Measurements from ENCODE around the gene KIRREL3.

Gene KIRREL3

DNA sequence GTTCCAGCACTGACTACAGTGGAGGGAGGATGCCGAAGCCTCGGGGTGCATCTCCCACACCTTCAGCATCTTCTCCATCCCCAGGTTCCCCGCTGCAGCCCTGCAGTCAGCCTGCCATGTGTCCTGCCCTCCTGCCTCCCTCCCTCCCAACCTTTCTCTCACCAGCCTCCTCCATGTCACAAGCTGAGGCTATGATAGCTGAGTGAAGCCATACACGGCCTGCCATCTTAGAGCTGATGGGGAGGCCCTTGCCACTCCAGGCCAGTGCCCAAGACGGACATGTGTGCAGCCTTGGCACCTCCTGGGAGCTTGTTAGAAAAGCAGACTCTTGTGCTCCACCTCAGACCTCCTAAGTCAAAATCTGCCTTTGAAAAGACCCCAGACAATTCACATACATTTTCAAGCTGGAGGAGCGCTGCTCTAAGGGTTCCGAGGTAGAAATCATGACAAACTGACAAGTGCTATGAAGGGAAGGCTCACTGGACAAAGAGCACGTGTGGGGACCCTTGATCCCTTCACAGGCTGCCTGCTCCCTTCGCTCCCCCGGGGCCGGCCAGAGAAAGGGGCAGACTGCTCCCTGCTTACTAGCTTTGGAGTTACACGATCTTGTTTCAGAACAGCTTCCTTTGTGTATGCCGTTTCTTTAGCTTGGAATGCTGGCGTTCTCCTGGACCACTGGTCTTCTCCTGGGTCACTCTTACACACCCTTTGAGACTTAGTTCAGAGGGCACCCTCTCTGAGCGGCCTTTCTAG, 521.2 kb downstream of the KIRREL3 start:
- no peak for DNase-seq

DNA sequence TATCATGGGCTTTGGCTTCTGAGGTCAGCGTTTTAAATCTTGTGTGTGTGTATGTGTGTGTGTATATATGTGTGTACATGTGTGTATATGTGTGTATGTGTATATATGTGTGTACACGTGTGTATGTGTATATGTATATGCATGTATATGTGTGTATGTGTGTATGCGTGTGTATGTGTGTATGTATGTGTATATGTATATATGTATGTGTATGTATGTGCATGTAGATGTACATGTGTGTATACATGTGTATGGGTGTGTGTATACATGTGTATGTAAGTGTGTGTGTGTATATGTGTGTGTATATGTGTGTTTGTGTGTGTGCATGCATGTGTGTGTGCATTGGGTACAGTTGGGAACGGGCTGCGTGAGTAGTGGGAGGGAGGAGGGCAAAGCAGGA, 522.1 kb downstream of the KIRREL3 start:
- no peak for DNase-seq

DNA sequence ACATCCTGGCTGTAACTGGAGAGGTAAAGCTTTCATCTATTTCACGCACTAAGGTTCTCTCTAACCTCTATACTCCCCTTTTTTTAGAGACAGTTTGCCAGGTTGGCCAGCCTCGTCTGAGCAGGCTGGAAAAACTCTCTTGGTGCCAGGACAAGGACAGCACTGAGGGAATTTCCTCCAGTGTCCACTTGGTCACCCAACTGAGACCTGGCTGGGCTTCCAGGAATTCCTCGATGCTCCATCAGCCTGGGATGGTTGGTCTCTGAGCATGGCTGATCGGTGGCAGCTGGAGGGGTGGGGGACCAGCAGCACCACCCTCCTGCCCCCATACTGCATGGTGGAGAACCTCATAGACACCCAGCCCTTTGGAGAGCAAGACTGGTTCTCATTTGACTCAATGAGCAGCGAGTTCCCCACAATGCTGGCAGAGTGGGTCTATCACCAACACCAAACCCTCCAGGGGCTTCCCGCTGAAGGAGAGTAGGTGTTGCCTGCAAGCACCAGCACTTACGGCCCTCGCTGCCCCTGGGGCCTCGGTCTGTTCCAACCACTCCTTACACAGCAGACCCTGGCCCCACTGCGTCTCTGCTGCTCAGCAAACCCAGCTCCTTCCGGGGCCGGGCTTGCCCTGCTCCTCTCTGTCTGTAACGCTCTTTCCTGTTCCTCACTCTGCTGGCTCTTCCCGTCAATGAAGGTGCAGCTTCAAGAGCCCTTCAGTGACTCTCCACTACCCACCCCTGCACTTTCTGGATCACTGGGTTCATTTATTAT, 522.9 kb downstream of the KIRREL3 start:
- peak; percentile 18 for DNase-seq

DNA sequence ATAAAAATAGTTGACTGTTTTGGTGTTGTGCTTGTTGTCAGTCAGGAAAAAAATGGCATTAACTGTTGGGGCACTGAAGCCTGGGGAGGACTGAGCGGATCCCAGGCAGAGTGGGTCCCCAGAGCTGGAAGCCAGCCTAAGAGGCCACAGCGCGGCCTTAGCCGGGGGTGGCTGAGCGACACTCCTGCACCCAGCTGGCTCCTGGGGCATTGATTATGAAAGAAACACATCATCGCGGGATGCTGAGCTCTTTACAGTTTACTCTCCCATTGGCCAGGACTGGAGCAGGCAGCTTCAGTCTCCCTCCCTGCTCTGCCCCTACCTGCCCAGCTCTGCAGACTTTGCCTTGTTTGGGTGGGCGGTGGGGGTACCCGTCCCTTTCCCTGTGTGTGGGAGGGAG, 523.6 kb downstream of the KIRREL3 start:
- no peak for DNase-seq

DNA sequence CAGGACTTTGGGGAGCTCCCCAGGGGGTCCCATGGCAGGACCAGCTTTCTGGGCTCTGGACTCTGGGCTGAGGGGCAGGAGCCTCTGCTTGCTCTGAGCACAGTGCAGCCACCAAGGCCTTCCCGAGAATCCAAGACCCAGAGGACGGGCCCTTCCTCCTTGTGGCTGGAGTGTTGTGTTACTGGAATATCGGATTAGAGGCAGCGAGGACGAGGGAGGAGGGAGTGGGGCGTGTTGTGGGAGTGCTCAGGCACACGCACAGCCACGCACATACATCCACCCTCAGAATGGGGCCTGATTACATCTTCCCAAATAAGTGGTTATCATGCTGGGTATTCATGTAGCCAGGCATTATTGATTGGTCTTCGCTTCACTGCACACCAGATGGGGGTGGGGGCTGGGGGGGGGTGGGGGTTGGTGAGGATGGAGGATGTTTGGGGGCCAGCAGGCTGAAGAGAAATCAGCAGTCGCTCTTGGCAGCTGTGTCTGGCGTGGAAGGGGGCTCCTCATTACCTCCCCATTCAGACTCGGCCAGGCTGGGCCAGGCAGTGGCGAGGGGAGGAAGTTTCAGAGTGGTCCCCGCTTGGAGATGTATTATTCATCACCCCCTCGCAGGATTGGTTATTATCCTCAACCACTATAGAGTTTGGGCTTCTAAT, 524.2 kb downstream of the KIRREL3 start:
- DNase-seq: no peak

DNA sequence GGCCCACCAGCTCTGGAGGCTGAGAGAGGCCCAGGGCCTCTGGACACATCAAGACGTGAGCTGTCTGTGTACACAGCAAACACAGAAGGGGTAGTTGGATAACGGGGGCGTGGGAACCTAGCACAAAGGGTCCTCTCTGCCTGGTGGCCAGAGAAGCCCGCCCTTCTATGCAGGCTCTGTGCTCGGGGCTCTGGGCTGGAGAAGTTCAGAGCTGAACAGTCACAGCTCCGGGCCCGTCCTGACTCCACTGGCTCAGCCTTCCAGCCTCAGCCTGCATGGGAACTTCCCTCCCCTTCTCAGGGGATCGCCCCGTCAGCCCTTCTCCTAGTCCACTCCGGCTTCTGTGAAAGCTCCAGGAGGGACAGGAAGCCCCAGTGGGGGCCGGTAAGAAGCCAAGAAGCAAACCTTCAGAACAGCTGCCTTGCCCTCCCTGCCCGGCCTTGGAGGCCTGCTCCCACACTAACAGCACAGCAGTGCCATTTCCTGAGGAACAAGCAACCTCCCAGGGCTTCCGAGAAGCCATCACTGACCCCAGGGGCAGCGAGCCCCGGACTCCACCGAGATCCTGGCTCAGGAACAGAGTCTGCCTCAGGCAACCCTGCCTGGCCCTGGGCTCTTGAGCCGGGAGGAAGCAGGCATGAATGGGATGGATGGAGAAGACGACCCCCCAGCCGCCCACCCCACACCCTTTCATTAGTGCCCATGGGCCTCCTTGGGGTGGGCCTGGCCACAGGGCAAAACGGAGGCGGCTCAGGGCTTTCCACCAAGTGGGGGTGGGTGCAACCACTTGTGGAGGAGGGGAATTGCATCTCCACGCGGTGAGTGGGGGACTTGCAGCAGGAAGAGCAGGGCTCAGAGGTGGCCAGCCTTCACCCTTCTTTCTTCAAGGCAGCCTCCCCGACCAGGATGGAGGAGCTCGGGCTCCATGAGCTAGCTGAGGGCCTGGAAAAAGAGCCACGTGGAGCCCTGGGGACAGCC, 525.3 kb downstream of the KIRREL3 start:
- no peak for DNase-seq

DNA sequence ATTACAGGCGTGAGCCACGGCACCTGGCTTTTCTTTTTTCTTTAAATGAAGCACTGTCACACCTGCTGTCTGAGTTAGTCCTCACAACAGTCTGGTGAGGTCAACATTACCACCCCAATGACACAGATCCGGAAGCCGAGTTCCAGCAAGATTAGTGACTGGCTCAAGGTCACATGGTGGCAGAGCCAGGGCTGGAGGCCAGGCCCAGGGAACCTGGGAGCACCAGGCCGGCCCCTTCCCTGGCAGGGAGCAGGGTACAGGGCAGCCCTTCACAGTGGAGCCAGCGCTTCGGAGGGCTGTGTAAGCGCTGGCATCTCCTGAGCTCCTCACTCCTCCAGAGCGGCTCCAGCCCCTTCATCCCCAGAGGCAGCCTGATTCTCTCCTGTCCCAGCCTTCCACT, 526.4 kb downstream of the KIRREL3 start:
- no peak for DNase-seq

DNA sequence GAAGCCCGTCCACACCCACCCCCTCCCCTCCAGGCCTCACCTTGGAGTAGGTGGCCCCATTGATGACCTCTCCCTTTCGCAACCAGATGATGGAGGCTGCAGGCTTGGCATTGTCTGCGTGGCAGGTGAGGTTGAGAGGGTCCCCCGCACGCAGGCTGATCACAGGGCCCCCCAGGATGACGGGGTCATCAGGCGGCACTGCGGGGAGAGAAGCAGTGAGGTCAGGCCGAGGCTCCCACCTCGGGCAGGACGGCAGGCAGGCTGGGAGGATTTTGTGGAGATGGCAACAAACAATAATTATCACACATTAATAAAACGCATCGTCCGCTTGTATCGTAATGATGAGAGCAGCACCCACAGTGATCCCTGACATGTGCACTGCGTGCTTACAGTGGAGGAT, 527.3 kb downstream of the KIRREL3 start:
- DNase-seq: no peak

DNA sequence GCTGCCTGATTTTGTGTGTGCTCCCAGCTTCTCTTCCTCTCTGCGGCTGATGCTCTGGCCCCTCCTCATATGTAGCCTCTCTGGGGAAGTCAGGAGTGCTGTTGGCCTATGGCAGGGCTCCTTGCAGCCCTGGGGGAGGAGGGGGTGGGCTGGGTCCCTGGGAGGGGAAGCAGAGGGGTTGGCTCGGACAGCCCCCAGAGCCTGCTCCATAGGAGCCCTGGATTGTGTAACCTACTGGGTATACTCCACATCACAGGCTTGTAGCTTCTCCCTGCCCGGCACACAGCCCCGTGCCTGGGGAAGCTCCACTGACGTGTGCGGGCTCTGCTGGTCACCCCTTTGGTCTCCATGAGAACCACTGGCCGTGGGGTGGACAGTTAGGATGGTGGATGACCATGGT, 531.3 kb downstream of the KIRREL3 start:
- no peak for DNase-seq

DNA sequence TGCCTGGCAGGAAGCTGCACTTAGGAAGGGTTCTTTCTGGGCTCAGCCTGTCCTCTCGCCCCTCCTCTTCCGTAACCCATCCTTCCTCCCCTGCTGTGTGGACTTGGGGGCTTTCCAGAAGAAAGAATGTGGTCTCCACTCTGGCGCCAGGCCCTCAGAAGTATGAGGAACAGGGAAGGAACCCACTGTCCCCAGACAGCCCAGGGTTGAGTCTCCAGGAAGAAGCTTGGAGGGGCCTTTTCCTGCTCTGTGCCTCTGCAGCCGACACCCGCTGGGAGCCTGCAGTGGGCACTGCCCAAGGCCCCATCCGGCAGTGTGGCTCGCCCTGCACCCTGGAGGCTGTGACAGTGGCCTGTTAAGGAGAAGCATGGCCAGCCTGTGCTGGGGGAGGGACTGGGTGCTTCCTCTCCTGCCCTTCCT, 532.5 kb downstream of the KIRREL3 start:
- peak; percentile 23 for DNase-seq

DNA sequence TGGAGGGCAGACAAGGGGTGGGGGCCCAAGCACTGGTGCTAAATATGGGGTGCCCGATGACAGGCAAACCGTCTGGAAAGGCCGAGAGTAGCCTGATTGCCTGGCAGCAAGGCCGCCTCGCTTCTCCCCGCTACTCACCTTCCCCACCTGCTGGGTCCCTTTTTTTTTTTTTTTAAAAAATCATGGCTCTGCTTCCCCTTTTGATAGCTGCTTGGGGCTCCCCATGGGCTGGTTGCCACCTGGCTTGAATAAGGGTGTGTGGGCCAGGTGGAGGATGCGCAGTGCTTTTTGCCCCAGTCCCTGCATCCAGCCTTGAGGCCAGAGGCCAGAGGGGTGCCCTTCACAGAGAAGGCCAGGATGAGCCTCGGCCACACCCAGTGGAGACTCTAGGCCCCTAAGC, 533.1 kb downstream of the KIRREL3 start:
- no peak for DNase-seq

DNA sequence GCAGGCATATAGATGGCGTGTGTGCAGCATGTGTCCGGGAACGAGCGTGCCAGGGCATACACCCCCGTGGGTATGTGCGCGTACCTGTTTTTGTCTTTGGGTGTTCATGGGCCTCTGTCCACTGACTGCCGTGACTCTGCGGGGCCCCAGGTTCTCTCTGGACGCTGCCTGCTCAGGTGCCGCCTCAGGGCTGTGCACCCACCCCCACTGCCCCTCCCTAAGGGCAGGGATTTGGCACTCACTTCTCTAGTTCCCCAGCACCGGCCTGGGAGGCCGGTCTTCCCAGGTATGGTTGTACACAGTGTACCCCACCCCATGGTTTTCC, 533.6 kb downstream of the KIRREL3 start:
- no peak for DNase-seq

DNA sequence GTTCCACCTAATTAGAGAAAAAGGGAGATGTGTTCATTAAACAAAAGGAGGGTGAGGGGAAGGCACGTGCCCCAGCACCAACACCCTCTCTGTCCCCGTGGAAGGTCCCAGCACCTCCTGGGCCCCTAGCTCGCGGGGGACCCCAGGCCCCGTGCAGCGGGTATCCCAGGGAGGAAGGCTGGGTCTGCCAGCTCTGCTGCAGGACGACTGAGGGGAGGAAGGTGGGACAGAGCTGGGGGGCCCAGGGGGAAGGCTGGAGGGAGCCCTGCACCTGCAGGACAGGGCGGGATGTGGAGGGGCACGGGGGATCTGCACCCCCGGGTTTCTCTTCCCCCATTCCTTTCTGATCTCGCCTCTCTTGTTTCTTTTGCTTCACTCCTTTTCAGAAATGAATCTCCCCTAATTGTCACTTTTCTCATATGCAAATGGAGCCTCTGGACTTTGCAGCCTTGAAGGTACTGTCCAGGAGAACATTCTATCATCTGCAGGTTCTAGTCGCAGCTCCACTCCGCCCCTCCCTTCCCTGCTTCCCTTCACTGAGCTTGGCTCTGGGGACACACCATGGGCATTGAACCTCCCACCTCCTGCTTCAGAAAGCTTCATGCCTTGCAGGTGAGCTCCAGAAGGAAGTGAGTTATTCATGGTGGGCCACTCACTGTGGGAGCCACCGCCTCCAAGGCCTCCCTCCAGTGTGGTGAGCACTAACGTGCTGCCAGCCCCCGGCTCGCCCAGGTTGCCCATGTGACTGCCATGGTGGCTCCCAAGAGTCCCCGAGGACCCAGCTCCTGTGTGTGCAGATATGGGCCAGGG, 534.1 kb downstream of the KIRREL3 start:
- no peak for DNase-seq

DNA sequence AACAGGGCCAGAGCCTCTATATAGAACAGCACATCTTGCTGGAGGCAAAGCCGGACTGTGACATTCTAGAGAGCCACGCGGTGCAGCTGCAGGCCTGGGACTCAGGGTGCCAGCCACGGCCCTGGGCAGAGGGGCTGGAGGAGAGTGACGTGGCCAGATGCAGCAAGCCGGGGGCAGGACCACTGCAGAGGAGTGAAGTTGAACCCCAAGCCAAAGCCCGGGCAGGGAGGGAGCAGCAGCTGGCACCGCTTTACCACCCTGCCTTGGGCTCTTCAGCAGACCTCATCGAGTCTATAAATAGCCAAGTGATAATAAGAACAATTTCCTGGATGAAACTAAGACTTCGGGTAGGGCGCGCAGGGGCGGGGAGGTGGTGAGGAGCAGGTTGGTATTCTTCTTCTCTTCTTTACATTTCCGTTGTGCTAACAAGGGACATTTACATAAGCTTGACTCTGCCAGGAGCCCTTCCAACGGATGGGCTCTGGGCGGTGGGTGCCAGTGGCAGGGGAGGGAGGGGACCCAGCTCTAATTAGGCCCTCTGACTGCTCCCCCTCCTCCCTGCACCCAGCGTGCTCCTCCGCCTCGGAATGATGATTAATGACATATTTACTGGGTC, 534.9 kb downstream of the KIRREL3 start:
- DNase-seq: peak; percentile 39

DNA sequence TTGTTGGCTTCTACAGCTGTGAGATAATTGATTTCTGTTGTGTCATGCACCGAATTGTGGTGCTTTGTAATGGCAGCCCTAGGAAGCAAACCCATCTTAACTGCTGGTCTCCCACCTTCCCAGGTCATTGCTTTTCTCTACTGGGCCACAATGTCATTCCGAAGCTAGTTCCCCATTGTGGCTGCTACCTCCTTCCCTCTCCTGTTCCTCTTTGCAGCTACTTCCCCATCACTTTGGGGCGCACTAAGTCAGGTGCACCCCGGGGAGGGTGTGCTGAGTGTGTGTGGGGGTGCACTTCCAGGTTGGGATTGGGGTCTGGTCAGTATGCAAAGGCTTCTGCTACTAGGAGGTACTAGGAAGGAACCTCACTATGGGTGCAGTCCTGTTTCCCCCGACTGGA, 535.8 kb downstream of the KIRREL3 start:
- no peak for DNase-seq

DNA sequence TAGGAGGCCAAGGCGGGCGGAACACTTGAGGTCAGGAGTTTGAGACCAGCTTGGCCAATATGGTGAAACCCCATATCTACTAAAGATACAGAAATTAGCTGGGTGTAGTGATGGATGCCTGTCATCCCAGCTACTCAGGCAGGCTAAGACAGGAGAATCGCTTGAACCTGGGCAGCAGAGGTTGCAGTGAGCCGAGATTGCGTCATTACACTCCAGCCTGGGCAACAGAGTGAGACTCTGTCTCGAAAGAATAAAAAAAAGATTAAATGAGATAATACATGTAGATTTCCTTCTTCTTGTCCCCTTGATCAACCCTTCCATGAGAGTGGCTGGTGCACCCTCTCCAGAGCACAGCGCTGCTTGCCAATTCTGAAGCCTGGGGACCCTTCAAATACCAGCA, 538.1 kb downstream of the KIRREL3 start:
- no peak for DNase-seq

DNA sequence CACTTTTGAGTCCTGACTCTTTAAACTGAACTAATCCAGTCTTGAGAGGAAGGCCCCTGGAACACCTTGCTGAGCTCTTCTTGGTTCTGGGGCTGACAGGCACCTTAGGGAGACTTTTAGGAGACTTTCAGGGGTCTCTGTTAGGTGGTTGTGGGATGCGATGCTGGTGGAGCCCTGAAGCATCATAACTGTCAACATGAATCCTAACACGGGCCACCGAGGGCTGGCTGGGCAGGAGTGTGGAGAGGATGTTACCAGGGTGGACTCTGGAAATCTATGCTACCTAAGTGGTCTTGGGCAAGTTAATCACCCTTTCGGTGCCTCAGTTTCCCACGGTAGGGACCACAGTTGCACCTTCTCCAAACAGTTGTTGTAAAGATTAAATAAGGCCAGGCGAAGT, 538.6 kb downstream of the KIRREL3 start:
- DNase-seq: no peak

DNA sequence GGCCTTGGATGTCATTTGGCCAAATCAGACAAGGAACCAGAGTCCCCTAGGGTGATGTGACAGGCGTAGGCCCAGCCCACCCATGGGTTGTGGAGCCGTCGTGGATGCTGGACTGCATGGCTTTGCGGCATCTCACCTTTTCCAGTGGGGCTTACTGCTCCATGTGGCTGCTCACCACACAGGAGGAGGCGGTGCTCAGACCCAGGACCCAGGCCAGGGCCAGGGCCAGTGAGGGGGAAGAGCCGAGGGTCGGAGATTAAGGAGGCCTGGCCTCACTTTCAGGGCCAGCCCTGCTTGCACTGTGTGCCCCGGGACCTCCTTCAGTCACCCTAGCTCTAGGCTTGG, 539.5 kb downstream of the KIRREL3 start:
- DNase-seq: no peak

DNA sequence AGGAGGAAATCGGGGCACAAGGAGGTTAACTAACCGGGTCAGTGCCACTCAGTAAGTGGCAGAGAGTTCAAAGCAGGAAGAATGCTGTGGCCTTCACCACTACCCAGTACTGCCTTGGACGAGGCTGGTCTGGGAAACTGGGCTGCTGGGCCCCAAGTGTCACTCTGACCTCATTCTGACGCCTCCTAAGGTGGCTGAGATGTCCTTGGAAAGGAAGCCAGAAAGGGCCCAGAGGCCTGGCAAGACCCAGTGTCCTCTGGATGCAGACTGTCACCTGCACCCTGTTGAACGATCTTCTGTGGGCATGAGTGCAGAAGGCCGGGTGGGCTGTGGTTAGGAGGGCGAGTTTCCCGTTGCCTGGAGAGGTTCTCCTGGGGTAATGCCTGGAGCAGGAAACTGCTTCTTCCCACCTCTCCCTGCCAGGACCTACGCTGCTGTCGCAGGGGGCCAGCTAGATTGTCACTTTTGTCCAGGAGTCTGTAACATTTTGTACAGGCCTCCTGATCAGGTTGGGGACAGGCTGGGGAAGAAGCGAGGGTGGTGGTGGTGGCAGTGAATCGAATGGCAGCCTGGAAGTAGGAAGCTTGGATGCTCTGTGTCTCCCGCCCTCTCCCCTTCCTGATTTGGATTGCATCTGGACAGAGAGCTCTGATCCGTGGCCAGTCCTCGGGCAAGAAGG, 540.0 kb downstream of the KIRREL3 start:
- no peak for DNase-seq

DNA sequence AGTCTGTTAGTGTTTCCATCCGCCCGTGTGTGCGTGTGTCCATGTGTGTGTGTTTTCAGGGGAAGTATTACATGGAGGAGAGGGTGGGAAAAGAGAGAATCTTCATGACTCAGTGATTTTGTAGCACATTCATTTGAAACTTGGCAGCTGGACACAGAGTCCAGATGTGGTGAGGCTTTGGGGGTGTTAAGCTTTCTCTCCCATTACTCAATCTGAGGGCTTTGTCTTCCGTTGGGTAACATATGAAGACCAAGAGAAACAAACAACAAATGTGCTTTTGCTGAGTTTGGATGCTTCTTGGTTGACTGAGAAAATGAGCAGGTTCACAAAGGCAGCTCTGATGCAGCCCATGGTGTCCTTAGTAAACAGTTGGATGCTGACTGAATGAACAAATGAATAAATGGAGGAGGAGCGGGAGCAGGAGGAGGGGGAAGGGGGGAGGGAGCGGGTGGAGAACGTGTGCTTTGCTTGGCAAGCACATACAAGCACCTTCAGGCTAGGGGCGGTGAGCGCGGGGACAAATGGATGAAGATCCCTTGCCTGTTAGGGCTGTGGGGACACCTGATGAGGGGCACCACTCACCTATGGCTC, 540.8 kb downstream of the KIRREL3 start:
- no peak for DNase-seq

DNA sequence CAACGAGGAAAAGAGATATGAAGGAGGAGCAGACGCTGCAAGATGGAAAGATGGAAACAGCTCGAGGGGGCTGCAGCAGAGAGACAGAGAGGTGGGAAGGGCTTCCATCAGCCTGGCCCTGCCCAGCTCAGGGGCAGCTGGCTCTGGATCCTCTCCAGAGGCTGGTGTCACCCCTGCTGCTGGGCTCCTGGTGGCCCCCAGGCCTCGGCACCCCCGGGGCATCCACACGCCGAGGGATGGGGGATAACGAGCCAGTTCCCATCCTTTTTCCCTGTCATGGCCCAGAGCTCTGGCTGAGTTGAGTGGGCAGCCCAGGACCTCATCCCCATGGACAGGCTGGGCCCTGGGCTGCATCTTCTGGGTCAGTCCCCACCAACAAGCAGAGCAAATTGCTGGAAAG, 542.8 kb downstream of the KIRREL3 start:
- no peak for DNase-seq
